ENCODE results near the gene SHISAL1.
A peak's percentile ranks its signal among the peaks of the same experiment; 100 is the strongest.

Gene SHISAL1

DNA sequence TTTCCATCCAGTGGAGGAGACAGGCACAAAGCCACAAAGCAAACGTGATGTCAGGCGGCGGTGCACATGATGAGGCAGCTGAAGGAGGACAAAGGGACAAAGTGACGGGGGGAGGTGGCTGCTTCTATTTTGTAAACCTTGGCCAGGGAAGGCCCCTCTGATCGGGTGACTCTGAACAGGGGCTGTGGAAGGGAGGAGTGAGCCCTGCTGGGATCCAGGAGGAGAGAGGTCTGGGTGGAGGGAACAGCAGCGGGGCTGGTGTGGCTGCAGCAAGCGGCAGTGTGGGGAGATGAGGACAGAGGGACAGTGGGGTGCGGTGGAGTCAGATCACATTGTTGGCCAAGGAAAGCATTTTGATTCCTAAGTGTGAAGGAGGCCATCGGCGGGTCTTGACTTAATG lies 36.7 kb downstream of the SHISAL1 start:
- DNase-seq, result no peak

DNA sequence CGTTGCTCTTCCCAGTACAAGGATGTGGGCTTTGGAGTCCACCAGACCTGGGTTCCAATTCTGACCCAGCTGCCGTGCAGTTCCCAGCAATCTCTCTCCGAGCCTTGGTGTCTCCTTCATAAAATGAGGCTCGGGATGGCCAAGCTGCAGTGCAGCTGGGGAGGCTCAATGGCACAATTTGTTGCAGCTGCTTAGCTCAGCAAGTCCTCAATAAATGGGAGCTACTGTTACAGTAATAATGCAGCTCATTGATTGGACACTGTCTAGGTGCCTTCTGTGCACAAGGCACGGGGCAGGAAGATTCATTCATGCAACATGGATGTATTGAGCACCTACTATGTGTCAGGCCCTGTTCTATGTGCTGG lies 37.1 kb downstream of the SHISAL1 start:
- DNase-seq, result no peak

DNA sequence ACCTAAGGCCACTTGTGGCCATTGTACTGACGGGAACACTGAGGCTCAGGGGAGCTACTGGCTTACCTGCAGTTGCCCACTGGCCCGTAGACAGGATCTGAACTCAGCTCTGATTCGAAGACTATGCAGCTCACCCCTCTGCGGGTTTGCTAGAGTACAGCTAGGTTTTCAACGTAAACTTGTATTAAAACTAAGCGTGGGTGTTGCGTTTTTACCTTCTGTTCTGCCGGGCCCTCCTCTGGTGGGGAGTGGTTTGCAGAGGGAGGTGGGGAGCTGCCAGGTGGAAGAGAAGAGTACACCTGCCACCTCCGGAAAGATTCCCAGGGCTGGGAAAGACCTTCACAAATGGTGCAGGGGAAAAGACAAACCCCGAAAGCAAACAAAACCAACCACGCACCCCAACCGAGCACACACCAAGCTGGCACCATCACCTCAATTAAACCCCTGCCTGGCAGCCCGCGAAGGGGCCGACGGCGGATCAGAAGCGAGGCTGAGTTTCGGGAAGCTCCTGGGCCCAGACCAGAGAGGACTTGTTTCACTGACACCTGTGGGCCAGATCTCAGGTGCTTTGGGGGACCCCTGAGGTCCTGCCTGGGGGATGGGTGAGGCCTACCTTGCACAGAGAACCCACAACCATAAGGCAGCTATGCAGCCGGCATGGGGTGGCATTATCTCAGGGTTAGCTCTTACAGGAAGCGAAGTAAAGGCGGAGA lies 37.7 kb downstream of the SHISAL1 start:
- DNase-seq, result no peak

GRCh38 chr22:44273175-44273574 lies 39.6 kb downstream of the SHISAL1 start:
- DNase-seq, result no peak

DNA sequence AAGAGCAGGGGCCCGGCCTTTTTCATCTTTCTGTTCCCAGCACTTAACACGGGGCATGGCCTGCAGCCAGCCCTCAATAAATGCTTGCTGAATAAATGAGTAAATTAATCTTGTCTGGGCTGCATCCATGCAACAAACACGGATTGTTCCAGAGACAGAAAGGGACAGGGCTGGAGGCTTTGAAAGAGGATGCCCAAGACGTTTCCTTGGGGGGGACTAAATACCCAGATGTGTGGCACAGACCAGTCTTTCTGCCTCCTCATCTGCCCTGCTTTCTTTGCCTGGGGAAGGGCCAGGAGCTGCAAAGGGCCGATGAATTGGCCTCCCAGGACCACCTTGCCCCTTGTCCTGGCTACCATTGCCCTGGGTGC lies 40.4 kb downstream of the SHISAL1 start:
- DNase-seq, result no peak

GRCh38 chr22:44271732-44272400 lies 40.9 kb downstream of the SHISAL1 start:
- DNase-seq, result no peak

DNA sequence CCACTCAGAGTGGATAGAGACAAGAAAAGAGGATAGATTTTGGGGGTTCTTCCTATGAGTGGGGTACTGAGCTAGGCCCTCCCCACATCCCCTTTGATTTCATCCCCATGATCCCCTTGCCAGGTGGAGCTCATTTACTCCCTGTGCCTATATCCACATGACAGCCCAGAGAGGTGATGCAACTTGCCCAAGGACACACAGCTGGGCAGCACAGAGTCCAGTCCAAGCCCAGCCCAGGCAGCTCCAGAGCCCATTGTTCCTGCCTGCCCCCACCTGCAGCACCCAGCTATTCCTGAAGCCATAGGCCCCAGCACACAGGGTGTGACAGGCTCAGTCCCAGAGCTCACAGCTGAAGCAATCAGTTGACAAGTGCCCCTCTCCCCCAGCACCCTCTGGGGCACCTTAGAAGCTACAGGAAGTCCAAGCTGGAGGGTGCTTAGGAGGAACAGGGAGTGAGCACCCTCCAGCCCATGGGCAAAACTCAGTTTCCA lies 41.7 kb downstream of the SHISAL1 start:
- DNase-seq, result no peak

DNA sequence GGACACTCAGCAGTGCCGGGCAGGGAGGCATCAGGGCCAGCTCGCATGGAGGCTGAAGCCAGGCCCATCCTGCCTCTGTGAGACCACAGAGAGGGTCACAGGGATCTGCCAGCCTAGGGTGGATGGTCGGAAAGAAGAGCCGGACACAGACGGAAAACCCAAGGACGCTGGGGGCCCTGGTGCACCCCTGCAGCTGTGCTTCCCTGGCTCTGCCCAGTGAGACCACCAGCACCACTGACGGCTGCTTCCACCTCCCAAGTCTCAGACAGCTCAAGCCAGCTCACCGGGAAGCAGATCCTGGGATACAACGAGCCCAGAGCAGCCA lies 42.2 kb downstream of the SHISAL1 start:
- DNase-seq, result no peak

DNA sequence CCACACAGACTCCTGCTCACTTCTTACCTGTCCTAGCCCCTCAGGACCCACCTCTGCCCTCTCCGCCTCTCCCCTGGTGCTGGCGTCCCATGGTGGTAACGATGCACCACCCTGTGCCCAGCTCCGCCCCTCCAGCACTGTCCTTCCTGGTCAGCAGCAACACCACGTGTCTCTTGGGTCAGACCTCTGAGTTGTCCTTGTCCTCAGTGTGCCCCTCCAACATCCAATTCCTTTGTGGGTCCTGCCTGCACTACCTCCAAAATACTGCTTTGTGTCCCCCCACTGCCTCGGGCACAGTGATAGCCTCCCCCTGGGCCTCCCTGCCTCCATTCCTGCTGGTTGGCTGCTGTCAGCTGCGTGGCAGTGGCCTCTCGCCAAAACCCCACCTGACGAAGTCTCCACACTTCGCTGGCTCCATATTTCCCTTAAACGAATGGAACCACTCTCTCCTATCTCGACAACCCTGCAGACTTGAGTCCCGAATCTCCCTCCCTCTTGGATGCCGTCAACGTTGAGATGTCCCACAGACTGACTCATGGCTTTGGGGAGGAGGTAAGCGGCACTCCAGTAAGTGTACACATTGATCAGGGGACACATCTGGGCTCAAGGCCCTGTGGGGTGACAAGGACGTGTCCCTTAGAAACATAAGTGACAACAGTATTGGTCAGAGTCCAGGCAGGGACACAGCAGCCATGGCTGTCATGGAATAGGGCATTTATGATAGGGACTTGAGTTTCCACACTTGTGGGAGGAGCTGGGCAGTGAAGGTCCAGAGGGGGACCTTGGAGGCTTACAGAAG lies 42.8 kb downstream of the SHISAL1 start:
- DNase-seq, result no peak

DNA sequence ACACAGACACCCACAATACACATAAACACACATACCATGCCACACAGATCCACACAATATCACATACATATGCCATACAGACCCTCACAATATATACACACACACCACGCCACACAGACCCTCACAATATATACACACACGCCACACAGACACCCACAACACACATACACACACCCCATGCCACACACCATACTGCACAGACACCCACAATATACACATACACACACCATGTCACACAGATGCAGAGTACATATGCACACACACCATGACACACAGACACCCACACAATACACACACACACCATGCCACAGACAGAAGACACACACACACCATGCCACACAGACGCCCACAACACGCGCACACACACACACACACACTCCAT lies 43.6 kb downstream of the SHISAL1 start:
- DNase-seq, result no peak

GRCh38 chr22:44268431-44269116 lies 44.2 kb downstream of the SHISAL1 start:
- no peak for DNase-seq

GRCh38 chr22:44267856-44268255 lies 44.9 kb downstream of the SHISAL1 start:
- no peak for DNase-seq

- no peak for DNase-seq
Observed at GRCh38 chr22:44266796-44267760, 45.7 kb downstream of the SHISAL1 start.

DNA sequence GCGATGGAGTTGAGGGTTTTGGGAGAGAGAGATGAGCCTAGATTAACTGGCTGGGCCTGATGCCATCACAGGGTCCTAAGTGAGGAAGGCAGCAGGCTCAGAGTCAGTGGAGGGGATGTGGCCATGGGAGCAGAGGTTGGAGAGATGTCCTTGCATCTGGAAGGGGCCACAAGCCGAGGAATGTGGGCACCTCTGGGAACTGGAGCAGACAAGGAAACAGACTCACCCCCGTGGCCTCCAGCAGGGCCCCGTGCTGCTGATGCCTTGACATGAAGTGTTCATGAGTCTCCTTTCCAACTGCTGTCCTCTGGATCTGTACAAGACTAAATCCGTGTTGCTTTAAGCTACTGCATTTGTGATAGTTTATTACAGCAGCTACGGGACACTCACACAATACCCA lies 49.2 kb downstream of the SHISAL1 start:
- DNase-seq, result no peak

- no peak for DNase-seq
Observed at GRCh38 chr22:44261861-44262595, 50.7 kb downstream of the SHISAL1 start.

- no peak for DNase-seq
Observed at GRCh38 chr22:44261164-44261860, 51.4 kb downstream of the SHISAL1 start.

- DNase-seq, result no peak
Observed at GRCh38 chr22:44260216-44261035, 52.3 kb downstream of the SHISAL1 start.

DNA sequence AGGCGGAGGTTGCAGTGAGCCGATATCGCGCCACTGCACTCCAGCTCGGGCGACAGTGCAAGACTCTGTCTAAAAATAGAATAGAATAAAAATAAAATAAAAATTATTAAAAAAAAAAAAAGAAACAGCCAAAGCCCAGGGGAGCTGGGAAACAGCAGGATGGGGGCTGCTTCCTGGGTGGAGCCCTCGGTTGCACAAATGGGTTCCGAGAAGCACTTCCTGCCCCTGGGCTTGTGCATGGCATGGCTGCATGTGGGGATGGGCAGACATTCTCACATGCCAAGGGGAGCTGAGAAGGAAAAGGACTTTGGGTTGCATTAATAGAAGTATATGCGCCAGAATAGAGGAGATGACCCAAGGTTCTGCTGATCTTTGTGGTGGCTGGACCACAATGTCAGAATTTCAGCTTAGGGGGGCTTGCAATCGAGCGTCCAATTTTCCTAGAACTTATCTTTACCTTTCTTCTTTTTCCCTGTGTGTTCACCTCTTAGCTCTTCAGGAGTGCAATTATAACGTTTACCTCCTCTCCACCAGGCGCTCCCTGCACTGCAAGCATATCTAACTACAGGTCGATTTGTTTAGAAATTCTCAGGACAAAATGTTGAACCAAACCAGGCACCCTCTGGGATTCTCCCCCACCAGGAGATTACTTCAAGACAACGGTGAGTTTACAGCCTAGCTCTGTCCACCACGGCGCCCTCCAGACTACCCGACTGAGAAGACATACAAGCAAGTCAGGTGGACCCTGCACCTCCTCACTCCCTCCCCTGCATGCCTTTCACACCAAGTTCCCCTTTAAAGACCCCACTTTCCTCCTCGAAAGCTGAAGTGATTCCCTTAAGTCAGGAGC lies 53.2 kb downstream of the SHISAL1 start:
- peak in 1 of 2 donors; percentile 4 for DNase-seq

Data from CD4-positive, alpha-beta T cell treated with Interleukin-4 for 1 hour (primary cell).